ENCODE measurements around the gene KIF1A.

The KIF1A gene

GRCh38 chr2:240825476-240825875 lies 5.5 kb upstream of the KIF1A start:
- H3K27me3 ChIP-seq (ENCODE audit: insufficient read depth, low read length) = no peaks in the 10 kb centered on the region; the same call in 1 of the 2 replicates
- no peaks in the 10 kb centered on the region for H3K9me2 ChIP-seq (ENCODE audit: low read depth, low read length)
- H3K9ac ChIP-seq (ENCODE audit: low read length) = no peak overlapping the region
- no peaks in the 10 kb centered on the region for H3K4me1 ChIP-seq (ENCODE audit: insufficient read depth, low read length, severe bottlenecking)
- H3F3A ChIP-seq (ENCODE audit: insufficient read depth, low read length) = no peaks in the 10 kb centered on the region
- no peak overlapping the region for H3K4me3 ChIP-seq (ENCODE audit: low read depth, low read length, poor library complexity, severe bottlenecking)
- H3K27ac ChIP-seq (ENCODE audit: low read depth, low read length, poor library complexity, severe bottlenecking) = no peak overlapping the region
- no peaks in the 10 kb centered on the region for H3K9me3 ChIP-seq (ENCODE audit: low read length)
- TF ChIP-seq CTCF (IDR thresholded peaks at IDR 0.05; ENCODE audit: low read length) = no peak
- TF ChIP-seq EZH2 (IDR thresholded peaks at IDR 0.05; ENCODE audit: borderline replicate concordance, low read length) = no peak
- H3K4me2 ChIP-seq (ENCODE audit: low read length) = no peak overlapping the region
- H3K79me2 ChIP-seq (ENCODE audit: insufficient read depth, low read length) = no peaks in the 10 kb centered on the region
- H3K36me3 ChIP-seq (ENCODE audit: insufficient read depth, low read length) = no peaks in the 10 kb centered on the region
- H2AFZ ChIP-seq (ENCODE audit: low read length) = no peak overlapping the region
- no peaks in the 10 kb centered on the region for H4K20me1 ChIP-seq (ENCODE audit: insufficient read depth, low read length)

- Histone ChIP-seq H3K79me2 (ENCODE audit: insufficient read depth, low read length) (no peaks in the 10 kb centered on the region), H3K36me3 (ENCODE audit: insufficient read depth, low read length) (no peaks in the 10 kb centered on the region), H3K27ac (ENCODE audit: low read depth, low read length, poor library complexity, severe bottlenecking) (no peak overlapping the region), H3K4me3 (ENCODE audit: low read depth, low read length, poor library complexity, severe bottlenecking) (no peak overlapping the region), H3K9me2 (ENCODE audit: low read depth, low read length) (no peaks in the 10 kb centered on the region), H3K4me2 (ENCODE audit: low read length) (no peak overlapping the region), H2AFZ (ENCODE audit: low read length) (no peak overlapping the region), H3K9me3 (ENCODE audit: low read length) (no peaks in the 10 kb centered on the region), H3K4me1 (ENCODE audit: insufficient read depth, low read length, severe bottlenecking) (no peaks in the 10 kb centered on the region), H3F3A (ENCODE audit: insufficient read depth, low read length) (no peaks in the 10 kb centered on the region), H3K9ac (ENCODE audit: low read length) (no peak overlapping the region), H3K27me3 (ENCODE audit: insufficient read depth, low read length) (no peaks in the 10 kb centered on the region; the same call in 1 of the 2 replicates), H4K20me1 (ENCODE audit: insufficient read depth, low read length) (no peaks in the 10 kb centered on the region)
- no peak for TF ChIP-seq CTCF (IDR thresholded peaks at IDR 0.05; ENCODE audit: low read length)
- no peak for TF ChIP-seq EZH2 (IDR thresholded peaks at IDR 0.05; ENCODE audit: borderline replicate concordance, low read length)
Observed at GRCh38 chr2:240823449-240824336, 3.7 kb upstream of the KIF1A start.

- Histone ChIP-seq H2AFZ (ENCODE audit: low read length) (no peak overlapping the region), H3K9me2 (ENCODE audit: low read depth, low read length) (no peaks in the 10 kb centered on the region), H4K20me1 (ENCODE audit: insufficient read depth, low read length) (no peaks in the 10 kb centered on the region), H3K79me2 (ENCODE audit: insufficient read depth, low read length) (no peaks in the 10 kb centered on the region), H3F3A (ENCODE audit: insufficient read depth, low read length) (no peaks in the 10 kb centered on the region), H3K9me3 (ENCODE audit: low read length) (no peaks in the 10 kb centered on the region), H3K4me3 (ENCODE audit: low read depth, low read length, poor library complexity, severe bottlenecking) (no peak overlapping the region), H3K4me2 (ENCODE audit: low read length) (no peak overlapping the region), H3K36me3 (ENCODE audit: insufficient read depth, low read length) (no peaks in the 10 kb centered on the region), H3K27ac (ENCODE audit: low read depth, low read length, poor library complexity, severe bottlenecking) (no peak overlapping the region), H3K4me1 (ENCODE audit: insufficient read depth, low read length, severe bottlenecking) (no peaks in the 10 kb centered on the region), H3K27me3 (ENCODE audit: insufficient read depth, low read length) (no peaks in the 10 kb centered on the region; the same call in 1 of the 2 replicates), H3K9ac (ENCODE audit: low read length) (no peak overlapping the region)
- TF ChIP-seq CTCF (IDR thresholded peaks at IDR 0.05; ENCODE audit: low read length) = no peak
Observed at GRCh38 chr2:240822280-240822847, 2.3 kb upstream of the KIF1A start.

Data from OCI-LY1 (cell line).